ENCODE data around the gene PPIP5K2. TPM values are rescaled to one million over a fixed set of nuclear protein-coding genes. Genes with fewer than 3 reads are reported as not detected.

The PPIP5K2 gene
- total and polyA plus RNA-seq, 8 donors = 47.7 to 92.0 (median 86.3) TPM

- no peak for TF ChIP-seq CTCF (IDR thresholded peaks at IDR 0.05)
- ATAC-seq (no peak), DNase-seq (no peak)
- Histone ChIP-seq H3K27me3 (no peaks in the 10 kb centered on the region), H3K4me3 (no peak overlapping the region), H3K4me1 (no peaks in the 10 kb centered on the region), H3K9me3 (no peaks in the 10 kb centered on the region), H3K27ac (no peak overlapping the region), H3K36me3 (peaks cover 0 to 57% of the 10 kb centered on the region in 2 donors)
- intact Hi-C loops (cut with DNase I) = no loop called here
Observed at GRCh38 chr5:103098993-103099392, 21.1 kb upstream of the PPIP5K2 start.

- Histone ChIP-seq H3K36me3 (peaks cover 0 to 62% of the 10 kb centered on the region in 2 donors), H3K4me1 (no peaks in the 10 kb centered on the region), H3K27me3 (no peaks in the 10 kb centered on the region), H3K27ac (no peak overlapping the region), H3K4me3 (no peak overlapping the region), H3K9me3 (no peaks in the 10 kb centered on the region)
- TF ChIP-seq CTCF (IDR thresholded peaks at IDR 0.05) = no peak
- intact Hi-C loops (cut with DNase I) = no loop called here
- ATAC-seq (no peak), DNase-seq (no peak)
Observed at GRCh38 chr5:103101079-103101750, 18.9 kb upstream of the PPIP5K2 start.

- Histone ChIP-seq H3K36me3 (peaks cover 0 to 53% of the 10 kb centered on the region in 2 donors), H3K9me3 (no peaks in the 10 kb centered on the region), H3K4me1 (no peaks in the 10 kb centered on the region), H3K4me3 (no peak overlapping the region), H3K27ac (no peak overlapping the region), H3K27me3 (no peaks in the 10 kb centered on the region)
- ATAC-seq (no peak), DNase-seq (no peak)
- intact Hi-C loops (cut with DNase I) = no loop called here
- no peak for TF ChIP-seq CTCF (IDR thresholded peaks at IDR 0.05)
Observed at GRCh38 chr5:103102234-103102633, 17.9 kb upstream of the PPIP5K2 start.

- H3K4me3 ChIP-seq = no peak overlapping the region
- H3K27ac ChIP-seq = no peak overlapping the region
- ATAC-seq (no peak), DNase-seq (no peak)
- H3K9me3 ChIP-seq = no peaks in the 10 kb centered on the region
- TF ChIP-seq CTCF (IDR thresholded peaks at IDR 0.05) = no peak
- peaks cover 0 to 14% of the 10 kb centered on the region in 2 donors for H3K36me3 ChIP-seq
- no peaks in the 10 kb centered on the region for H3K27me3 ChIP-seq
- H3K4me1 ChIP-seq = peaks cover 0 to 4% of the 10 kb centered on the region in 2 donors
- intact Hi-C loops (cut with DNase I) = no loop called here
Observed at GRCh38 chr5:103108086-103108485, 12.0 kb upstream of the PPIP5K2 start.

GRCh38 chr5:103109277-103109676 lies 10.8 kb upstream of the PPIP5K2 start:
- no peak for ATAC-seq
- H3K4me3 ChIP-seq = no peak overlapping the region
- no peak overlapping the region for H3K27ac ChIP-seq
- H3K27me3 ChIP-seq = no peaks in the 10 kb centered on the region
- H3K9me3 ChIP-seq = no peaks in the 10 kb centered on the region
- no peak for TF ChIP-seq CTCF (IDR thresholded peaks at IDR 0.05)
- intact Hi-C loops (cut with DNase I) = no loop called here
- peaks cover 0 to 4% of the 10 kb centered on the region in 2 donors for H3K4me1 ChIP-seq
- DNase-seq = no peak
- peaks cover 0 to 2% of the 10 kb centered on the region in 2 donors for H3K36me3 ChIP-seq
